ENCODE data around the gene ALDH1A3.

Gene ALDH1A3

GRCh38 chr15:100918690-100919480 is 39.3 kb downstream of the ALDH1A3 start, which contains the start of gene LRRK1:
Gene LRRK1, plus strand, starts transcription at chr15:100919357. Its CDS starts 5,276 bp downstream, at chr15:100924633.
- peak within 1 kb of the TSS; percentile 80 for H3K4me3 ChIP-seq (ENCODE audit: control insufficient read depth, low read depth, low read length)

GRCh38 chr15:100919481-100920405 is 40.1 kb downstream of the ALDH1A3 start:
- H3K4me3 ChIP-seq (ENCODE audit: control insufficient read depth, low read depth, low read length): peak overlapping the region; percentile 71
- DNase-seq (ENCODE audit: low read depth): peak; percentile 17
- TF ChIP-seq CTCF (conservative IDR thresholded peaks at IDR 0.05; ENCODE audit: control insufficient read depth, insufficient read depth, low read depth, low read length): no peak

More at GRCh38 chr15:100918690-100919480, 39.3 kb downstream of the ALDH1A3 start, which contains the start of gene LRRK1:
- TF ChIP-seq CTCF (conservative IDR thresholded peaks at IDR 0.05; ENCODE audit: control insufficient read depth, insufficient read depth, low read depth, low read length): no peak
- DNase-seq (ENCODE audit: low read depth): peak; percentile 32

- H3K4me3 ChIP-seq (ENCODE audit: control insufficient read depth, low read depth, low read length): peak overlapping the region; percentile 71
- no peak for DNase-seq (ENCODE audit: low read depth)
- no peak for TF ChIP-seq CTCF (conservative IDR thresholded peaks at IDR 0.05; ENCODE audit: control insufficient read depth, insufficient read depth, low read depth, low read length)
Observed at GRCh38 chr15:100920516-100921135, 41.0 kb downstream of the ALDH1A3 start.

DNA sequence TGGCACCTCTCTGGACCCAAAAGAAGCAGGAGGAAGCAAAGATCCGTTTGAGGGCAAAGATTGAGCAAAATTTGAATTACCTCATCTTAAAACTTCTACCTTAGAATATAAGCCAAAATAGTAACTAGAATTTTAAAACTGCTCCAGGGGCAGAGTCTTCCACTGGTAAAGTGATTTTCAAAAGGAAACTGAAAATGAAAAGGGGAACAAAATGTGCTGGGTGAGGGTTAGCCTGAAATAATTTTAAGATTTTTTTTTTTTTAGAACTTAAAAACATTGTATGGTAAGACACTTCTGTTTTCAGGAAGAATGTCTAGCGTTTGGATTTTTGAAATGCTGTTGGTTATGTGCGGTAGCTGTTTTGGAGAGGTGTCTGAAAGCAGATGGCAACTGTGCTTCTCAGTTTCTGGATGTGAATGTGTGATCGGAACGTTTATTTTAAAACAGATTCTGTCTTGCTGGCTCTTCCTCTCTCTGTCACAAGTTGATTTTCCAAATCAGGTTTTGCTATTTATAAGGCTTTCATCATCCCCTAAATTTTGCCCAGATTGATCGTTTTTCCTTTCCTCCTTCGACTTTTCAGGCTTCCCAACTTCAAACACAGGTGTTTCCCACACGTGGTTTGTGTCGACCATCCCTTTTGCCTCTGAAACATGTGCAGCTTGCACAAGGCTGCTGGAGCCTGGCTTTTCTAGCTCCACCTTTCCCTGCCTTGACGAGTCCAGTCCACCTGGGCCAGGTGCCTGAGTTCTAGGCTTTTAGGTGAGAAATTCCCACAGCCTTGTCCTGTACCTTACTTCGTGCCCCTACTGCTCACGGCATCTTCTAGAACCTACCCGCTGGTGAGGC is 42.8 kb downstream of the ALDH1A3 start:
- DNase-seq (ENCODE audit: low read depth): no peak
- TF ChIP-seq CTCF (conservative IDR thresholded peaks at IDR 0.05; ENCODE audit: control insufficient read depth, insufficient read depth, low read depth, low read length): no peak
- no peak overlapping the region for H3K4me3 ChIP-seq (ENCODE audit: control insufficient read depth, low read depth, low read length)

DNA sequence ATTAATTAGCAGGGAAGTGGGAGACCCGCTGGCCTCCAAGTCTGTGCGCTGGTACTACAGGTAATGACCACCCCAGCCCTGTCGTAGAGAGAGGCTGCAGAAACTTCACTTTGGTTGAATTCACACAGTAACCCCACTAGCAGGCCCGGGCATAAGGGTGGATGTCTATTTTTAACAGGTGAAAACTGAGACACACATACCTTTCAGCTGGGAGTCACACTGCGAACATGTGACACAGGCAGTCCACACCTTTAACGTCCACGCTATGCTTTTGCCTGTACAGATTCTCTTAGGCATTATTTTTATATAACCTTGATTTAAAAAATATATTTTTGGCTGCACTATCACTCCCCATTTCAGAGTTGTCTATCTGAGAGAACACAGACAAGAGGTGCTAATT is 43.4 kb downstream of the ALDH1A3 start:
- no peak for DNase-seq (ENCODE audit: low read depth)
- TF ChIP-seq CTCF (conservative IDR thresholded peaks at IDR 0.05; ENCODE audit: control insufficient read depth, insufficient read depth, low read depth, low read length): no peak
- no peak overlapping the region for H3K4me3 ChIP-seq (ENCODE audit: control insufficient read depth, low read depth, low read length)
